GM12878 (cell line): ENCODE results near the gene ARHGAP44. TPM values are rescaled to one million over a fixed set of nuclear protein-coding genes. Genes with fewer than 3 reads are reported as not detected.

Experiments
- ATAC-seq: fragments of 200-7000 bp; cut with Tn5 transposase; 3 replicates; pipeline ENCODE4 v1.9.1; 2020; ENCODE audit warnings: mild to moderate bottlenecking, moderate library complexity
- BruUV-seq: library from RNA; stranded (reverse); fragments of 400-500 nt; replicated peaks from 2 replicates; lab custom pipeline; 2021; lab: Mats Ljungman, UMichigan
- CTCF ChIA-PET: fragments of 300-600 bp; sonication (Branson Sonifier 250); formaldehyde crosslinking; extraction: SDS; loops from one replicate; lab custom pipeline; 2021; ENCODE audit warnings: inconsistent platforms; lab: Yijun Ruan, JAX
- POLR2A ChIA-PET: fragments of 350-600 bp; formaldehyde crosslinking; extraction: SDS; loops from one replicate; lab custom pipeline; 2021; ENCODE audit warnings: inconsistent platforms; lab: Charles Lee
- RAD21 ChIA-PET: fragments of 300-600 bp; sonication (Branson Sonifier 250); formaldehyde crosslinking; loops from one replicate; lab custom pipeline; 2023; ENCODE audit warnings: antibody characterized with exemption; ENCODE audit not compliant: unreplicated experiment; lab: Charles Lee
- SMC1A ChIA-PET: fragments of 300-600 bp; sonication (Branson Sonifier 250); formaldehyde crosslinking; loops from one replicate; lab custom pipeline; 2023; ENCODE audit not compliant: unreplicated experiment, uncharacterized antibody; lab: Charles Lee
- DNase-seq: peaks from one replicate; pipeline ENCODE4 v3.0.0-alpha.2; 2011; ENCODE audit warnings: low read depth, low spot score
- FAIRE-seq: peaks from 3 replicates; lab custom pipeline; 2011; peaks lifted over from hg19 to GRCh38; lab: Jason Lieb, UNC
- H2AFZ ChIP-seq: 2 replicates; pipeline ENCODE4 v1.6.0; 2011; ENCODE audit warnings: low read depth, low read length, control low read depth; ENCODE audit not compliant: control insufficient read depth
- H3K27ac ChIP-seq: 2 replicates; pipeline ENCODE4 v1.5.1; 2011; ENCODE audit warnings: control low read depth; ENCODE audit not compliant: control insufficient read depth, insufficient read depth
- H3K27me3 ChIP-seq, 2 experiments: replicated peaks in 1 of 2; 2 replicates each; pipeline versions ENCODE4 v1.6.0 to v1.6.1; 2011; ENCODE audit warnings: low read length in 1 of 2; ENCODE audit not compliant: control insufficient read depth in 2 of 2, insufficient read depth in 2 of 2
- H3K36me3 ChIP-seq, 2 experiments: 2 replicates each; pipeline ENCODE4 v1.5.1; 2011; ENCODE audit warnings: low read length in 1 of 2; ENCODE audit not compliant: control insufficient read depth in 2 of 2, insufficient read depth in 2 of 2
- H3K4me1 ChIP-seq: 2 replicates; pipeline ENCODE4 v1.6.1; 2011; ENCODE audit warnings: mild to moderate bottlenecking, low read length, moderate library complexity, mixed read lengths; ENCODE audit not compliant: control insufficient read depth, insufficient read depth
- H3K4me2 ChIP-seq: 2 replicates; pipeline ENCODE4 v1.6.0; 2011; ENCODE audit warnings: control low read depth; ENCODE audit not compliant: control insufficient read depth, insufficient read depth
- H3K4me3 ChIP-seq: fragments of 200-600 bp; sonication (generic); 2 replicates; pipeline ENCODE4 v1.5.1; 2016
- H3K79me2 ChIP-seq: 2 replicates; pipeline ENCODE4 v1.6.0; 2011; ENCODE audit warnings: low read length; ENCODE audit not compliant: control insufficient read depth, insufficient read depth
- H3K9ac ChIP-seq: 2 replicates; pipeline ENCODE4 v1.8.0; 2011; ENCODE audit warnings: low read length, control low read depth, mixed read lengths; ENCODE audit not compliant: control insufficient read depth, insufficient read depth
- H3K9me3 ChIP-seq: replicated peaks from 3 replicates; pipeline ENCODE4 v1.5.1; 2011; ENCODE audit warnings: mild to moderate bottlenecking, low read length; ENCODE audit not compliant: control insufficient read depth, insufficient read depth
- H4K20me1 ChIP-seq: 2 replicates; pipeline ENCODE4 v1.6.0; 2011; ENCODE audit not compliant: control insufficient read depth, insufficient read depth
- CHD4 ChIP-seq: fragments of 200-600 bp; sonication (generic); IDR thresholded peaks from 2 replicates; pipeline ENCODE4 v1.6.1; 2016; ENCODE audit warnings: mild to moderate bottlenecking
- CREB1 ChIP-seq: IDR thresholded peaks from 2 replicates; pipeline ENCODE4 v1.6.1; 2012; ENCODE audit warnings: low read depth, mild to moderate bottlenecking, inconsistent platforms
- EZH2 ChIP-seq: IDR thresholded peaks from 2 replicates; pipeline ENCODE4 v1.6.1; 2012; ENCODE audit warnings: low read depth, mild to moderate bottlenecking, control low read depth, inconsistent platforms, low read length, borderline replicate concordance; ENCODE audit not compliant: control insufficient read depth
- IRF4 ChIP-seq: IDR thresholded peaks from 2 replicates; pipeline ENCODE4 v1.6.1; 2011; ENCODE audit warnings: low read depth, low read length
- NR2C2 ChIP-seq: IDR thresholded peaks from 2 replicates; pipeline ENCODE4 v1.6.1; 2011; ENCODE audit warnings: borderline replicate concordance, low read depth; ENCODE audit not compliant: control insufficient read depth, insufficient read length
- POU2F2 ChIP-seq: IDR thresholded peaks from 3 replicates; pipeline ENCODE4 v1.6.1; 2011; ENCODE audit warnings: low read depth, mild to moderate bottlenecking, low read length, borderline replicate concordance
- RB1 ChIP-seq: fragments of 450-650 bp; formaldehyde crosslinking; IDR thresholded peaks from 2 replicates; pipeline ENCODE4 v1.6.1; 2017; ENCODE audit warnings: mild to moderate bottlenecking, borderline replicate concordance
- SIX5 ChIP-seq: IDR thresholded peaks from 2 replicates; pipeline ENCODE4 v1.6.1; 2011; ENCODE audit warnings: mild to moderate bottlenecking, low read depth, low read length, moderate library complexity; ENCODE audit not compliant: severe bottlenecking
- SMAD5 ChIP-seq: IDR thresholded peaks from 2 replicates; pipeline ENCODE4 v1.6.1; 2016; ENCODE audit warnings: antibody characterized with exemption, low read depth
- ZNF217 ChIP-seq: fragments of 450-650 bp; IDR thresholded peaks from 2 replicates; pipeline ENCODE4 v1.6.1; 2017; ENCODE audit warnings: antibody characterized with exemption, mild to moderate bottlenecking
- WGBS: methylation state at CpG from one replicate; pipeline ENCODE4 v1.1.6; 2016; ENCODE audit warnings: low lambda C conversion rate; ENCODE audit not compliant: insufficient replicate concordance, insufficient coverage; ENCODE audit errors: missing lambda C conversion rate; 5-methylcytosine and 5-hydroxymethylcytosine counted together
- in situ Hi-C: fragments of 300-500 bp; cut with MboI; formaldehyde crosslinking; loops from 9 replicates; pipeline ENCODE4 v1.14.3; 2018; ENCODE audit warnings: mixed read lengths
- intact Hi-C: fragments of 100-400 bp; cut with micrococcal nuclease; formaldehyde crosslinking; loops from one replicate; pipeline ENCODE4 v1.14.2; 2022; ENCODE audit not compliant: unreplicated experiment
- polyA plus RNA-seq, 11 experiments: library from polyadenylated mRNA; depleted of rRNA in 4 of 11; unstranded in 6 of 11; stranded (reverse) in 5 of 11; fragments of >200 nt; fragmentation: Nextera tagmentation in 4 of 11; fragmentation: Illumina TruSeq in 1 of 11; extraction: Ambion mirVana in 4 of 11; extraction: Trizol in 1 of 11; gene quantifications; 1 replicate in 1 of 11; 2 replicates in 10 of 11; pipeline versions ENCODE4 v1.2.1 to v1.2.3, GENCODE V29; 2011 to 2016; ENCODE audit warnings: inconsistent platforms in 2 of 11, missing spikeins in 2 of 11, low read depth in 1 of 11
- total RNA-seq, 4 experiments: library from RNA; depleted of rRNA in 3 of 4; stranded (reverse); fragments of >200 nt in 3 of 4; fragmentation: Illumina TruSeq in 1 of 4; extraction: Trizol in 1 of 4; gene quantifications; 2 replicates each; pipeline versions ENCODE4 v1.2.1 to v1.2.3, GENCODE V29; 2013 to 2021
- TF ChIP-seq, protein P1 (sequence below): fragments of 450-650 bp; IDR thresholded peaks from 2 replicates; pipeline ENCODE4 v1.6.1; 2016; ENCODE audit warnings: mild to moderate bottlenecking, moderate library complexity, borderline replicate concordance

Gene ARHGAP44
- total and polyA plus RNA-seq, 10 of the 15 experiments (the other 5 are each of a cell fraction or from before 2014, with no cell fraction given): 0.11 to 1.2 (median 0.48) TPM

DNA sequence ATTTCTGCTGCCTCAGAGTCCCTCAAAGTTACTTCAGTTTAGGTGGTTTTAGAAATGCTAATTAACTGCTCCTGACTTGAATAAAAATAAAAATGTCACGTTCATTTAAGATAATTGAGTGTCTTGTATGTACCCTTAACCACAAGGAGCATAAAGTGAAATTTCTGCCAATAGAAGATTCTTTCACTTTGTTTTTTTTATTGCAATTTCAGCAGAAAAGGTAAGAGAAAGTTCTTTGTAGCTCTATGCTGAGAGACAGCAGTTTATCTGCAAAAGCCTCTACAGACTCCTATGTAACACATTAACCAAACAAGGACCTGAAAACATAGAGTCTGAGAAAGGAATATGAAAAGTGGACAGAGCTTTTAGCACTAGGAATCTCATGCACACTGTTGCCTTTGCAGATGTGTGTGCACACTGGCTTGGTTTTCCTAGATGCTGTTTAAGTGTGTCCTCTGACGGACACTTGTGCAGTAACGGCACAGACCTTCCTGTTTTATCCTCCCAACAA, 11.6 kb downstream of the ARHGAP44 start:
- Histone ChIP-seq H2AFZ (no peak overlapping the region), H3K79me2 (no peaks in the 10 kb centered on the region), H3K27me3 (no peaks in the 10 kb centered on the region), H3K27ac (no peak overlapping the region), H3K36me3 (no peaks in the 10 kb centered on the region), H3K9me3 (no peaks in the 10 kb centered on the region; the same call in 1 of the 3 replicates), H3K4me3 (no peak overlapping the region), H3K9ac (no peak overlapping the region), H3K4me2 (peak overlapping the region; percentile 4; the same call in 1 of the 2 replicates), H4K20me1 (no peaks in the 10 kb centered on the region), H3K4me1 (peaks cover 6% of the 10 kb centered on the region; the same call in 1 of the 2 replicates)
- ChIA-PET POLR2A (no interaction called here), SMC1A (no interaction called here), RAD21 (no interaction called here), CTCF (no interaction called here)
- ATAC-seq (no peak), DNase-seq (no peak), FAIRE-seq (peak; percentile 77)
- no peak for TF ChIP-seq SIX5
- no peak for TF ChIP-seq SMAD5
- no peak for TF ChIP-seq ZNF217
- TF ChIP-seq CHD4: no peak
- no peak for TF ChIP-seq IRF4
- TF ChIP-seq, protein P1, sequence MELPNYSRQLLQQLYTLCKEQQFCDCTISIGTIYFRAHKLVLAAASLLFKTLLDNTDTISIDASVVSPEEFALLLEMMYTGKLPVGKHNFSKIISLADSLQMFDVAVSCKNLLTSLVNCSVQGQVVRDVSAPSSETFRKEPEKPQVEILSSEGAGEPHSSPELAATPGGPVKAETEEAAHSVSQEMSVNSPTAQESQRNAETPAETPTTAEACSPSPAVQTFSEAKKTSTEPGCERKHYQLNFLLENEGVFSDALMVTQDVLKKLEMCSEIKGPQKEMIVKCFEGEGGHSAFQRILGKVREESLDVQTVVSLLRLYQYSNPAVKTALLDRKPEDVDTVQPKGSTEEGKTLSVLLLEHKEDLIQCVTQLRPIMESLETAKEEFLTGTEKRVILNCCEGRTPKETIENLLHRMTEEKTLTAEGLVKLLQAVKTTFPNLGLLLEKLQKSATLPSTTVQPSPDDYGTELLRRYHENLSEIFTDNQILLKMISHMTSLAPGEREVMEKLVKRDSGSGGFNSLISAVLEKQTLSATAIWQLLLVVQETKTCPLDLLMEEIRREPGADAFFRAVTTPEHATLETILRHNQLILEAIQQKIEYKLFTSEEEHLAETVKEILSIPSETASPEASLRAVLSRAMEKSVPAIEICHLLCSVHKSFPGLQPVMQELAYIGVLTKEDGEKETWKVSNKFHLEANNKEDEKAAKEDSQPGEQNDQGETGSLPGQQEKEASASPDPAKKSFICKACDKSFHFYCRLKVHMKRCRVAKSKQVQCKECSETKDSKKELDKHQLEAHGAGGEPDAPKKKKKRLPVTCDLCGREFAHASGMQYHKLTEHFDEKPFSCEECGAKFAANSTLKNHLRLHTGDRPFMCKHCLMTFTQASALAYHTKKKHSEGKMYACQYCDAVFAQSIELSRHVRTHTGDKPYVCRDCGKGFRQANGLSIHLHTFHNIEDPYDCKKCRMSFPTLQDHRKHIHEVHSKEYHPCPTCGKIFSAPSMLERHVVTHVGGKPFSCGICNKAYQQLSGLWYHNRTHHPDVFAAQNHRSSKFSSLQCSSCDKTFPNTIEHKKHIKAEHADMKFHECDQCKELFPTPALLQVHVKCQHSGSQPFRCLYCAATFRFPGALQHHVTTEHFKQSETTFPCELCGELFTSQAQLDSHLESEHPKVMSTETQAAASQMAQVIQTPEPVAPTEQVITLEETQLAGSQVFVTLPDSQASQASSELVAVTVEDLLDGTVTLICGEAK: no peak
- no peak for TF ChIP-seq RB1
- TF ChIP-seq EZH2: no peak
- no peak for TF ChIP-seq NR2C2
- TF ChIP-seq CREB1: no peak
- TF ChIP-seq POU2F2: no peak
- in situ Hi-C loops: no loop called here
- intact Hi-C loops: no loop called here
- WGBS: 52% methylated on average over 3 of the region's 3 CpGs
- no TSS peak for BruUV-seq
